ENCODE data around the gene EFTUD2.
A peak's percentile ranks its signal among the peaks of the same experiment; 100 is the strongest.
"Not testable (repeated sequence)": the region's sequence is repeated elsewhere in the genome, so short reads cannot be mapped to it uniquely, and the experiment has no call there.

EFTUD2 gene

GRCh38 chr17:44899074-44899782 lies at the start of gene EFTUD2:
TSS of gene EFTUD2 (minus strand) at chr17:44899445. CDS start at chr17:44894521, 4,924 bp downstream.
- in situ Hi-C loops (cut with HindIII; ENCODE audit: low sequenced_read_pairs), result no loop called here
- TF ChIP-seq, protein P1, sequence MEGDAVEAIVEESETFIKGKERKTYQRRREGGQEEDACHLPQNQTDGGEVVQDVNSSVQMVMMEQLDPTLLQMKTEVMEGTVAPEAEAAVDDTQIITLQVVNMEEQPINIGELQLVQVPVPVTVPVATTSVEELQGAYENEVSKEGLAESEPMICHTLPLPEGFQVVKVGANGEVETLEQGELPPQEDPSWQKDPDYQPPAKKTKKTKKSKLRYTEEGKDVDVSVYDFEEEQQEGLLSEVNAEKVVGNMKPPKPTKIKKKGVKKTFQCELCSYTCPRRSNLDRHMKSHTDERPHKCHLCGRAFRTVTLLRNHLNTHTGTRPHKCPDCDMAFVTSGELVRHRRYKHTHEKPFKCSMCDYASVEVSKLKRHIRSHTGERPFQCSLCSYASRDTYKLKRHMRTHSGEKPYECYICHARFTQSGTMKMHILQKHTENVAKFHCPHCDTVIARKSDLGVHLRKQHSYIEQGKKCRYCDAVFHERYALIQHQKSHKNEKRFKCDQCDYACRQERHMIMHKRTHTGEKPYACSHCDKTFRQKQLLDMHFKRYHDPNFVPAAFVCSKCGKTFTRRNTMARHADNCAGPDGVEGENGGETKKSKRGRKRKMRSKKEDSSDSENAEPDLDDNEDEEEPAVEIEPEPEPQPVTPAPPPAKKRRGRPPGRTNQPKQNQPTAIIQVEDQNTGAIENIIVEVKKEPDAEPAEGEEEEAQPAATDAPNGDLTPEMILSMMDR (IDR thresholded peaks at IDR 0.05; ENCODE audit: low read depth, low read length), result no peak
- peak within 1 kb of the TSS; percentile 80 for H3K4me3 ChIP-seq (ENCODE audit: low read depth, low read length)
- DNase-seq (ENCODE audit: low read depth, low spot score), result peak; percentile 90

GRCh38 chr17:44948315-44948795 lies 49.1 kb upstream of the EFTUD2 start:
- no peak for DNase-seq (ENCODE audit: low read depth, low spot score)
- TF ChIP-seq, protein P1 (IDR thresholded peaks at IDR 0.05; ENCODE audit: low read depth, low read length), result no peak
- in situ Hi-C loops (cut with HindIII; ENCODE audit: low sequenced_read_pairs), result no loop called here
- peak overlapping the region; percentile 87 for H3K4me3 ChIP-seq (ENCODE audit: low read depth, low read length)

GRCh38 chr17:44947461-44948314 lies 48.4 kb upstream of the EFTUD2 start, which contains the start of gene KIF18B:
TSS of gene KIF18B (minus strand) at chr17:44947773. CDS start at chr17:44936344, 11,429 bp downstream.
- in situ Hi-C loops (cut with HindIII; ENCODE audit: low sequenced_read_pairs), result no loop called here
- TF ChIP-seq, protein P1 (IDR thresholded peaks at IDR 0.05; ENCODE audit: low read depth, low read length), result peak; percentile 3

GRCh38 chr17:44945652-44946051 lies 46.4 kb upstream of the EFTUD2 start:
- DNase-seq (ENCODE audit: low read depth, low spot score); in situ Hi-C loops (cut with HindIII; ENCODE audit: low sequenced_read_pairs); H3K4me3 ChIP-seq (ENCODE audit: low read depth, low read length): not testable (repeated sequence)

More at GRCh38 chr17:44947461-44948314, 48.4 kb upstream of the EFTUD2 start, which contains the start of gene KIF18B:
- DNase-seq (ENCODE audit: low read depth, low spot score), result peak; percentile 93
- peak within 1 kb of the TSS; percentile 87 for H3K4me3 ChIP-seq (ENCODE audit: low read depth, low read length)

DNA sequence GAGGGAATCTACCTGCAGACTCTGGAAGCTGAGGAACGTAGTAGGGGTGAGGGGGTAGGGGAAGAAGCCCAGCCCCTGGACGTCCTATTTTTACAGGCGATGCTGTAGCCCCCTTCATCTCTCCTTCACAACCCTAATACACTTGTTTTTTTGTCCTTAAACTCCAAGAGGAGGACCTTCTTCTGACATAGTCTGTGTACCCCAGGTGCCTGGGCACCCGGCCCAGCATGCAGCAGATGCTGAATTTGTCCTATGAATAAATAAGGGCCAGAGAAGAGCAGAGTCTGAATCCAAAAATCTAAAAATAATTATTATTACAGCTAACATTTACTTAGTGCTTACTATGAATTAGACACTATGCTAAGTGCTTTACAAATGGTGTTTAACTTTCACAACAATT lies 43.2 kb upstream of the EFTUD2 start:
- TF ChIP-seq, protein P1 (IDR thresholded peaks at IDR 0.05; ENCODE audit: low read depth, low read length), result no peak
- no peak for DNase-seq (ENCODE audit: low read depth, low spot score)
- in situ Hi-C loops (cut with HindIII; ENCODE audit: low sequenced_read_pairs), result no loop called here
- no peak overlapping the region for H3K4me3 ChIP-seq (ENCODE audit: low read depth, low read length)

DNA sequence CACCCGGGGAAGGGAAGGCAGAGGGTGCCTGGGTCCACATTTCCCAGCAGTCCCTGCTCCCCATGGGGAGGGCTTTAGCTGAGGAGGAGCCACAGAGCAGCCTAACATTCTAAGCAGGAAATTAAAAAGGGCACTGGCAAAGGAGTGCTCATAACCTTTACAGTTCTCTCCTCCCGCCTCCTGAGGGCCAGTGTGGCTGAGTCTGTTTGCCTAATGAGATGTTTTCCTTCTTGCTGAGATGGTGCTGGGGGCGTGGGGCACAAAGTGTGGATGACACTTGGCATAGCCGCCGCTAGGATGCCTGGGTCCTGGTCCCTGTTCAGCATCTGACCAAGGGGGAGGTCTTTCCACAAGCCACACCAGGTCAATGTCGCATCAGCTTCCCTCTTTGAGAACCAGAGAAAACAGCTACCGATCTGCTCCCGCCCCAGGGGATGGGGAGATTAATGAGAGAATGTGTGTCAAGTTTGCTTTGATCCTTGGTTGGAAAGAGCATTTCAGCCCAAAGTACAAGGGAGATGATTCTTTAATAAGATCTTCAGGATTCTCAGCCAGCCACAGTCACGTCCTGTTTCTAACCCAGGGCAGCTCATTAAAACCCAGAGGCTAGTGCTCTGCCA lies 42.6 kb upstream of the EFTUD2 start:
- in situ Hi-C loops (cut with HindIII; ENCODE audit: low sequenced_read_pairs), result no loop called here
- H3K4me3 ChIP-seq (ENCODE audit: low read depth, low read length), result no peak overlapping the region
- no peak for DNase-seq (ENCODE audit: low read depth, low spot score)
- TF ChIP-seq, protein P1 (IDR thresholded peaks at IDR 0.05; ENCODE audit: low read depth, low read length), result no peak
